ENCODE measurements around the gene SNRNP200.

- no peak for TF ChIP-seq CTCF (IDR thresholded peaks at IDR 0.05)
- no peak for TF ChIP-seq POLR2A (IDR thresholded peaks at IDR 0.05)
Observed at GRCh38 chr2:96336873-96337272, 31.5 kb upstream of the SNRNP200 start.
